COLO829 (cell line): ENCODE results near the gene PELI2.

Source experiments
- DNase-seq: peaks from one replicate; pipeline ENCODE4 v3.0.0; 2012; ENCODE audit warnings: low spot score

PELI2 gene

GRCh38 chr14:56173365-56173922 is 55.2 kb downstream of the PELI2 start:
- no peak for DNase-seq

- DNase-seq, result no peak
These were observed 57.6 kb downstream of the PELI2 start for GRCh38 chr14:56175773-56176172.

DNA sequence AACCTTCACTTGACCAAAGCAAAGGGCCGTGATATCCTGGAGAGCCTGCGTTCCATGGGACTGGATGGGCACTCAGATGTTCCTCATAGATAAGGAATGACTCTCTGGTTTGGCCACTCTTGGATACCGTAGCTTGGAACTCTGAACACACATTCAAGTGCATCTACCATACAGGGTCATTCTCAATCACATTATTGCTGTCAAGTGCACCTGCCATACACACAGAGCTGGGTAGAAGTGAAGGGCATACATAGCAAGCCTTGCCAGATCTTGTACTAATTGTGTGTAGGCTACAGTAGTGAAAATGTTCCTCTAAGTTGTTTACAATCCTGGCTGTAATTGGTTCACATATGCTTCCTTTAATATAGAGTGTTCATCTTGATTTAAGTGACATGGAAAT is 58.3 kb downstream of the PELI2 start:
- no peak for DNase-seq

DNA sequence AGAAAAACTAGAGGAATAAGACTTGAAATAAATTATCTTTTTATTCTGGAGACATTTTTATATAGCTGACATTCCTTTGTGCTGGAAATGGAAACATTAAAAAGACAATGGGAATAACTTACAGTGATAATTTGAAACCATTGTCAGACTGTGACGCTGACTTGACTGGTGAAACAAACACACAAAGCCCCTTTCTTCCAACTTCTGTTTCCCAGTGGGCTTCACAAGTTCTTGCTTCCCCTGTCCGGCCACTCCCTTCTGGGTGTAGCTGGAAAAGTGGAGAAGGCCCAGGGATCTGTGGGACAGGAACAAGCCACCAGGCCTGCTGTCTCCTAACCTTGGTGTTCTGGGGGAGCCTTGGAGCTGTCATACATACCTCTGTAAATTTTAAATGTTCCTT is 58.8 kb downstream of the PELI2 start:
- DNase-seq, result no peak

GRCh38 chr14:56180754-56181542 is 62.7 kb downstream of the PELI2 start:
- peak; percentile 76 for DNase-seq

DNA sequence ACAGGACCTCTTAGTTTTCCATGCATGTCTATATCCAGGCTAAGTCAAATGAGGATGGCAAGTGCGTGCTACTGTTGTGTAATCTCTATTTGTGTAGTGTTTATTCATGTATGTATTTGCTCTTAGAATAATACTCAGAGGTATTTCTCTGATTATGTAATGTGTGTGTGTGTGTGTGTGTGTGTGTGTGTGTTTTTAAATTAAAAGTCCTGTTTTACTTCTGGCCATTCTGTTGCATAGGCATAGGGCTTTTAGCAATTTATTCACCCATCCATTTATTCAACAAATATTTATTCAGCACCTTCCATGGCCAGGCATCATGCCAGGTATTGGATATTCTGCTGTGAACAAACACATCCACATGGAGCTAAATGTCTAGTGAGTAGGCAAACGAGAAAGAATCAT is 63.5 kb downstream of the PELI2 start:
- DNase-seq, result no peak

DNA sequence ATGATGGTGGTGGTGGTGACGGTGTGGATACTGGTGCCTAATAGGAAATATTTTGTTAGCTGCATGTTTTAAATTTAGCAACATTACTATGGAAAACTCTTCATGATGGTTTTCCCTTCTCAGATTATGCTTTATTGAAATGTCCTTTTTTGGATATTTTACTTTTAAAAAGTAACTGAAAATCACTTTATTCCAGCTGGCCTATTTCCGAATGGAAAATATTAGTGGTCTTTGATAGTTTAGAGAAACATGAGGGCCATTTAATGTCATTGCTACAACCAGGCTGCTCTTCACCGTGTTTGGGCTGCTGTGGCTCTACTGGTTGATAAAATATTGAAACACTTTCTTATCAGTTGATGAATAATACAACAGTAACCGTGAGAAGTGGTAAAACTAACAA is 64.2 kb downstream of the PELI2 start:
- no peak for DNase-seq

- DNase-seq, result no peak
These were observed 65.5 kb downstream of the PELI2 start for GRCh38 chr14:56183631-56184157.

DNA sequence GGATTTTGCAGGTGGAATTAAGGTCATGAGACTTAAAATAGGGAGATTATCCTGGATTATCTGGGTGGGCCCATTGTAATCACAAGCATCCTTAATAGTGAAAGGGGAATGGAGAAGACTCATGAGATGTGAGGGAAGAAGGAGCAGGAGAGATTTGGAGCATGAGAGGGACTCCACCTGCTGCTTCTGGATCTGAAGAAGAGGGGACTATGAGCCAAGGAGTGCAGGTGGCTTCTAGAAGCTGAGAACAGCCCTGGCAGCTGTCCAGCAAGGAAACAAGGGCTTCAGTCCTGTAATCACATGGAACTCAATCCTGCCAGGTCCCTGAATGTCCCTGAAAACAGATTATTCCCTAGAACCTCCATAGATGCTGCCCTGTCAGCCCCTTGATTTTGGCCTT is 67.8 kb downstream of the PELI2 start:
- DNase-seq, result no peak

GRCh38 chr14:56187736-56188135 is 69.5 kb downstream of the PELI2 start:
- DNase-seq, result no peak

DNA sequence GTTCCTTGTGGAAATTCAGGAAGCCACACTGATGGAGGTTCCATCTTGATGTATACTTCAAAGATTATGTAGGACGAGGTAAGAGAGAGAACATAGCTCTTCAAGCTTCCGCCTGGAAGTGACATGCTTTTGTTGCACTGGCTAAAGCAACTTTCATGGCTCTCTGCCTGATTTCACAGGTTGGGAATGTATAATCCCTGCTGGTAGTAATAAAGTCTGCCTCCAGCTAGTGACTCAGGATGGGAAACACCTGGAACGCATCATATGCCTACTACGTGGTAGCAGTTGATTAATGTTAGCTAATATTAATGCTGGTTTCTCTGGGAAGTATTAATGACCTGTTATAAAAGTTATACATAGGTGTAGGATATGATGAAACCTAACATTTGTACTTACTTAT is 71.1 kb downstream of the PELI2 start:
- DNase-seq, result no peak

DNA sequence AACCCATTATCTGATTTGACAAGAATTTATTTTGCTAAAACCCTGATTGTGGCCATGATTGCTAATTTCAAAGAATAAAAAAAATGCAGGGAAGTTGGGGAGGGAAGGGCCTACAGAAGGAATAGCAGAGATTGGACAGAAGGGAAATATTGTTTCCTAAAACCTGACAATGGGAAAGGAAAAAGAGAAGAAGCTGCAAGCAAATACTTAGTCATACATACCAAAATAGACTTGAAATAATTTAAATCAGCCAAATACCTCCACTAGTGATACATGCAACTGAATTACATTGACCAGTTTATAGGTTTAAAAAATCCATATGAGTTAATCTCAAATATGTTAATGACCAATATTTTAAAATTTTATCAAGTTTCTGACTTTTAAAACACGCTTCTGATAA is 75.1 kb downstream of the PELI2 start:
- no peak for DNase-seq

GRCh38 chr14:56194042-56194441 is 75.8 kb downstream of the PELI2 start:
- DNase-seq, result no peak

GRCh38 chr14:56195223-56195622 is 77.0 kb downstream of the PELI2 start:
- no peak for DNase-seq

DNA sequence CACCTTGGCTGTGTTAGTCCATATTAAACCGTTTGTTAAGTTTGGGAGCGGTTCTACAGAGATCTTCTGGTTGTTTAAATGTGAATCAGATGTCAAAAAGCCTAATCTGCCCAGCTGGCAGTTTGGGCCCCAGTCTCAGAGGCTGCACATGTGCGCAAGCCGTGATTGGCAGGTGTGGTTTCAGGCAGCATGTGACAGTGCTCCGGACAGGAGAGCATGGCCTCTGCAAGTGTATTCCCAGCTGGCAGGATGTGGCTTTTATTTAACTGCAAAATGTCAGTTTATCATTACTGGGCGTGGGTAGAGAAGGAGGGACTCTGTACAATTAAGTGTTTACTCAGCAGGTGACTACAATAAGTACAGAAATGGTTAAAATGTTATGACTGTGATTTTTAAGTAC is 77.5 kb downstream of the PELI2 start:
- DNase-seq, result no peak

GRCh38 chr14:56196274-56196673 is 78.1 kb downstream of the PELI2 start:
- no peak for DNase-seq

GRCh38 chr14:56197150-56197549 is 78.9 kb downstream of the PELI2 start:
- DNase-seq, result no peak

- no peak for DNase-seq
These were observed 80.2 kb downstream of the PELI2 start for GRCh38 chr14:56198438-56198837.

DNA sequence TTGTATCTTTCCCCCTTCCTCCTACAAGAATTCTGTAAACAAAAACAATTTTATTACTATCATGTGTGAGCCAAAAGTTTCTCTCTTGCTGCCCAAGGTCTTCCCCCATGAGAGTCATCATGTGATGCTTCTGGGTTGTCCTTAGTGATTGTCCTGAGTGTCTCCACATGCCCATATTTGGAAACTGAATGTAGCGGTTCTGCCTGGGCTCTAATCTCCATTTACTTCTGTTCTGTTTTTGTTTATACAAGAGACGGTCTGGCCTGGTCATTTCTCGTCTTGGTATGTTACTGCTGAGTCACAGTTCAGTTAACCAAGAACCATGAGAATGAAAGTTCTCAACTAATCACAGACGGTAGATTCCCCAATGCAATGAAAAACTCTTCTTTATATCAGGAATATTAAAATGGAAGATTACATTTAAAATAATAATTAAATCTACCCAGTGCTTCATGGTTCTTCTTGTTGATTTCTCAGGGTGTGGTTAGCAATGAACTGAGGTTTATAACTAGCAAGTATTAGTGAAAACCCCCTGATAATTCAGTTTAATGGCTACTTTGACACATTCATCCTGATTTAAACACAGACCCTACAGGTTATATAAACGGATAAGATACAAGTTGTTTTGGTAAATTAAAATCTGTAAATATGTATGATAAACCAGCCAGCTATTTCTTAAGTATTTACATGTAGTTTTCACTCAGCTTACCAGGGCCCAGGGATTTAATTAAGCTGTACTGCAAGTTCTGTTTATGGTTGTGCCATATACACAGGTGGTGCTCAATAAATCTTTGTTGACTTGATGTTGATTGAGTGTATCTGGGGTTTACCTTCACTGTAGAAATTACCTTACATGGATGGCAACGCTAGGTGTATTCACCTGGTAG is 81.1 kb downstream of the PELI2 start:
- peak; percentile 72 for DNase-seq

GRCh38 chr14:56199982-56200577 is 81.9 kb downstream of the PELI2 start:
- no peak for DNase-seq

DNA sequence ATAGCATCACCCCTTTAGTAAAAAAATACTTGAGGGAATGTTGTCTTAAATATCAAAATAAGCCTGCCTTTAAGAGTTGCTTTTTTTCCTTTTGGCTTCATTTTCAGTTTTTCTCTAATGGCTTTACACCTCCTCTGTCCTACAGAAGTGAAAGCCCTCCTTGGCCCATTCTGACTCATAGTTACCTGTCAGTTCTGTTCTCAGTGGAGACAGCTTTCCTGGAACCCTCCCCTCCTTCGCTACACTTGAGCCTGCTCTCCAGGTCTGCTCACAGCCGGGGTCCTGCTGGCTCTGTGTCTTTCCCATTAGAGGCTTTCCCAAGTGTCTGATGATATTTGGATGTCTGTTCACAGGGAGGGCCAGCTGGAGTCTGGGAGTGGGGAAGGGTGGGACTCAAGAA is 84.0 kb downstream of the PELI2 start:
- DNase-seq, result no peak

GRCh38 chr14:56205881-56206280 is 87.7 kb downstream of the PELI2 start:
- DNase-seq, result no peak
